Renal cortex interstitium (tissue), 11 donors: ENCODE measurements around the gene CCNL1. TPM values are rescaled to one million over a fixed set of nuclear protein-coding genes. Genes with fewer than 3 reads are reported as not detected.

Experiments used
- DNase-seq, 11 donors: peaks; one replicate each; pipeline ENCODE4 v3.0.0-alpha.2; 2013; ENCODE audit warnings: low read depth in 9 of 11, low spot score in 4 of 11; ENCODE audit errors: extremely low read depth in 1 of 11
- polyA plus RNA-seq, 3 donors: library from polyadenylated mRNA; unstranded; fragments of 120-200 nt; gene quantifications; one replicate each; pipeline ENCODE4 v1.2.1, GENCODE V29; 2013; ENCODE audit not compliant: insufficient read length in 3 of 3

The CCNL1 gene
- polyA plus RNA-seq, 3 donors: 145 to 231 (median 205) TPM

DNA sequence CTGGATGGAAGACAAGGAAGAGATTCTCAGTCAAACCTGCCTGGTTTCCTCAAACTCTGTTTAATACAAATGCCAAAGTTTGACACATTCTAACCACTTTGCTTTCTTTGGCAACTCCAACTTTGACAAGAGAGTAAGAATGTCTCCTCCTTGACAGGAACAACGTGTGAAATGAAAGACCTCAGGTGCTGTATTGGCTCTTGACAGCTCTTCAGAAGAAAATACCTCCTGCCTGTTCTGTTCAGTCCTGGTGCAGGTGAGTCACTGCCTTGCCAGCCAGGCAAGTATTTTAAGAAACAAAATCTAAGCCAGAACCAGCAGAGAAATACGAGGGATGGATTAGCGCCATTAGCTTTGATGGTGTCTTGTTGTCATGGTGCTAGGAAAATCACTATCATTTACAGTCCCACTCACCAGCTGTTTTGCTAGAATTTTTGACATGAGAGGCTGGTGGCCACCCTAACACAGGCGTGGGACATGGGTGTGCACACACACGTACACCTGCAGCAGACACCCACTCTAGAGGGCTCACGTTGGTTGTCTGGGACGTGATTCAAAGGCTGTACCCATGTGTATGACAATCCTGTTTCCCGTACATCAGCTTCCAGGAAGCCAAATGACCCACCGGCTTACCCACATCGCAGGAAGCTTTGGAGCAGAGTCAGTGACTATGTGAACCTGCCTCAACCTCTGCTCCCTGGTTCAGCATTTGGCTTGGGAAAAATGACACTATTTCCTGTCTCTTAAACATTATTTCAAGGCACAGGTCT lies 60.4 kb downstream of the CCNL1 start:
- no peak for DNase-seq

DNA sequence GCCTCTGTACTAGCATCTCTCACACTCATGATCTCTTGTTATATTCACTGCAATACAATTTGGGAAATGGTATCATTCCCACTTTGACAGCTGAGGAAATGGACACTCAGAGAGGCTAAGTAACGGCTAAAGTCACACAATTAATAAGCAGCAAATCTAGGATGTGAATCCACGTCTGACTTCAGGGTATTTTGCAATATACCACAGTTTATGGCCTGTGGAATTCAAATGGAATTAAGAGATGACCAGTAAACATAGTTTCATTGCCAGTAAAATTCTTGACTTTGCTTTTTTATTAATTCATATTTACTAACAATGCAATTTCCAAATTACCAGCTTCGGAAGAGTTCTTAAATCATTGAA lies 61.1 kb downstream of the CCNL1 start:
- DNase-seq: no peak

DNA sequence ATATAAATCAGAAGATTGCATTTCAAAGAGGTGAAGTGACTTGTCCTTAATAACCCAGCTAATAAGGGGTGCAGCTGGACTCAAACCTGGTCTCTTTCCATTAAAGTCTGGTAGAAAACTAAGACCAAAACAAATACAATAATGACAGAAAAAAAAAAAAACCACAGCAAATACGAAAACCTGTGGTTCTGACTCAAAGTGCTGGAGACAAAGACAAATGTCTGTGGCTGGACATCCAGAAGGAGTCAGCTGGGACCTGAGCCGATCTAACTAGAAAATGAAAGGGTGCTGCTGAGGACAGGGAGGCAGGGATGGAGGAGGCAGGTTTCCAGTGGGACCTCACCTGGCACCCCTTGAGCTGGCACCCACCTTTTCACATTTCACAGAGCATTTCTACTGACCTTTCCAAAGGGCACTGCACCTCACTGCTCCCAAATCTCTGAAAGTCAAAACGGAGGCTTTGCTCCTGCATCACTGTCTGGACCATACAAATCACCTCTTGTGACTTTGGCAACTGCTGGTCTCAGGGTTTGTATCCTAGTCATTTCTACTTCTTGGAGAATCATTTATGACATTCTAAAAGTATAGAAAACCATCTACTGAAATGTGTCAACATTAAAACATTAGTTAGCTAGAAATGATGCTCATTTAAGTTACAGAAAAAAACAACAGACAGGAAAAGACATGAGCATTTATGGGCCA lies 61.7 kb downstream of the CCNL1 start:
- DNase-seq: no peak
